GM21717 (cell line): ENCODE measurements around the gene PLEKHA5.
"Not testable (repeated sequence)": the region's sequence is repeated elsewhere in the genome, so short reads cannot be mapped to it uniquely, and the experiment has no call there.

Experiments used
- ATAC-seq: cut with Tn5 transposase; IDR thresholded peaks from one replicate; pipeline ENCODE4 v1.9.1; 2021; ENCODE audit warnings: mild to moderate bottlenecking, moderate library complexity; ENCODE audit not compliant: unreplicated experiment

Gene PLEKHA5, protein sequence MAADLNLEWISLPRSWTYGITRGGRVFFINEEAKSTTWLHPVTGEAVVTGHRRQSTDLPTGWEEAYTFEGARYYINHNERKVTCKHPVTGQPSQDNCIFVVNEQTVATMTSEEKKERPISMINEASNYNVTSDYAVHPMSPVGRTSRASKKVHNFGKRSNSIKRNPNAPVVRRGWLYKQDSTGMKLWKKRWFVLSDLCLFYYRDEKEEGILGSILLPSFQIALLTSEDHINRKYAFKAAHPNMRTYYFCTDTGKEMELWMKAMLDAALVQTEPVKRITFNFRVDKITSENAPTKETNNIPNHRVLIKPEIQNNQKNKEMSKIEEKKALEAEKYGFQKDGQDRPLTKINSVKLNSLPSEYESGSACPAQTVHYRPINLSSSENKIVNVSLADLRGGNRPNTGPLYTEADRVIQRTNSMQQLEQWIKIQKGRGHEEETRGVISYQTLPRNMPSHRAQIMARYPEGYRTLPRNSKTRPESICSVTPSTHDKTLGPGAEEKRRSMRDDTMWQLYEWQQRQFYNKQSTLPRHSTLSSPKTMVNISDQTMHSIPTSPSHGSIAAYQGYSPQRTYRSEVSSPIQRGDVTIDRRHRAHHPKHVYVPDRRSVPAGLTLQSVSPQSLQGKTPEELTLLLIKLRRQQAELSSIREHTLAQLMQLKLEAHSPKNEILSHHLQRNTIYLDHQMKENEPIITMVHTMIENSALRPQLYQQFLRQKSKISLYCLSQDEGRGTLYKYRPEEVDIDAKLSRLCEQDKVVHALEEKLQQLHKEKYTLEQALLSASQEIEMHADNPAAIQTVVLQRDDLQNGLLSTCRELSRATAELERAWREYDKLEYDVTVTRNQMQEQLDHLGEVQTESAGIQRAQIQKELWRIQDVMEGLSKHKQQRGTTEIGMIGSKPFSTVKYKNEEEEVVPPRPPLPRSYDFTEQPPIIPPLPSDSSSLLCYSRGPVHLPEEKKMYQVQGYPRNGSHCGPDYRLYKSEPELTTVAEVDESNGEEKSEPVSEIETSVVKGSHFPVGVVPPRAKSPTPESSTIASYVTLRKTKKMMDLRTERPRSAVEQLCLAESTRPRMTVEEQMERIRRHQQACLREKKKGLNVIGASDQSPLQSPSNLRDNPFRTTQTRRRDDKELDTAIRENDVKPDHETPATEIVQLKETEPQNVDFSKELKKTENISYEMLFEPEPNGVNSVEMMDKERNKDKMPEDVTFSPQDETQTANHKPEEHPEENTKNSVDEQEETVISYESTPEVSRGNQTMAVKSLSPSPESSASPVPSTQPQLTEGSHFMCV

DNA sequence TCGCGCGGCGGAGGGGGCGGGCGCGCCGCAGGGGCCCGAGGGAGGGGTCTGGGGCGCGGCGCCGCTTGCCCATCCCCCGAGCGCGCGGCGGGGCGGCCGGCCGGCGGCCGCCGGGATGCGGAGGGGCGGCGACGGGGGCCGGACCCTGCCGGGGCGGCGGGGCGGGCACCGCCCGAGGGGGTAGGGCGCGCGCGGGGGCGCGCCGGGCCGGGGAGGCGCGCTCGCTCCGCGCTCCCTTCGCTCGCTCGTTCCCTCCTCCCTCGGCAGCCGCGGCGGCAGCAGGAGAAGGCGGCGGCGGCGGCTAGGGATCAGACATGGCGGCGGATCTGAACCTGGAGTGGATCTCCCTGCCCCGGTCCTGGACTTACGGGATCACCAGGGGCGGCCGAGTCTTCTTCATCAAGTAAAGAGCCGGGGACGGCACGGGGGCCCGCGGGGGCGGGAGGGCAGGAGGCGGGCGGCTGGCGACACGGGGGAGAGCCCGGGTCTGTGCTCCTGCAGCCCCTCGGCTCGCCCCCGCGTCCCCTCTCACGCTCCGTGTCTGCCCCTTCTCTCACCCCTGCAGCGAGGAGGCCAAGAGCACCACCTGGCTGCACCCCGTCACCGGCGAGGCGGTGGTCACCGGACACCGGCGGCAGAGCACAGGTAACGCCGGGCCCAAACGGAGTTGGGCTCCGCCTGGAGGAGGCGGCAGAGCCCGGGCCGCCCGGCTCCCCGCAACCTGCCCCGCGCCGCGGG lies at the start of gene PLEKHA5:
Gene PLEKHA5, plus strand, starts transcription at position 248 of the 738 bp plus-strand sequence. Its CDS starts 67 bp downstream, at position 315.
- ATAC-seq = no peak

DNA sequence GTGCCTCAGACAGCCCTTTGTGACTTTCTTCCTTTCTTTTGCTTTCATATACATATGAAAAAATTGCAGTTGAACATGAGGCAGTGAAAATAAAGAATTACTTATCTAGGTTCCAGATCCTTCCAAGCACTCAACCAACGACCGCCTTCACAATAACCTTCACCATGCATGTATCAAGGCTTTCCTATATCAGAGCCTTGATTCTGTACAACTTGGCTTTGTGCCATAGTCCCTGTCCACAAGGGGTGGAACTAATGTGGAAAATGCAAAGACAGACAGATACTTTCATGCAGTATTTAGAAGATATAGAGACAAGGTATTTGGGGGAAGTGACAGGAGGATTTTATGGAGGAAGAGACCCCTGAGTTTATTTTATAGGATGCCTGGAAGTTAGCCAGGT lies 48.6 kb upstream of the PLEKHA5 start:
- ATAC-seq = no peak

DNA sequence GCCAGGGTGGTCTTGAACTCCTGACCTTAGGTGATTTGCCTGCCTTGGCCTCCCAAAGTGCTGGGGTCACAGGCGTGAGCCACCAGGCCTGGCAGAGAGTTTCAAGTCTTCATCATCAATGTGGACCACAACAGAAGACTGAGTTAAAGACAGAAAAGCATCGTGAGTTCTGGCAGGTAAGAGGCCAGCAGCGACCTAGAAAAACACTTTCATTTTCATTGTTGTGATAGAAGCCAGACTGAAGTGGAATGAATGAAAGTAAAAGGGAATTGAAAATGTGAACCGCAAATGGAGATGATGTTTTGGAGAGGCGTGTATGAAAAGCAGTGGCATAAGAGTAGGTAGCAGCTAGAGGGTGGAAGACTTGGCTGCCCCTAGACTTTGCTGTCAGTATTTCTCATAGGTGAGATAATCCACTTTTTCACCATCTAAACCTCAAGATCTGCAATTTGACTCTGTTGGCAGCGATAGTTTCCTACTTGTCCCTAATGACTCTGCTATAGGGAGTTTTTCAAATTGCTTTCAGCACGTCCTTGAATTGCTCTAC lies 47.1 kb upstream of the PLEKHA5 start:
- no peak for ATAC-seq

DNA sequence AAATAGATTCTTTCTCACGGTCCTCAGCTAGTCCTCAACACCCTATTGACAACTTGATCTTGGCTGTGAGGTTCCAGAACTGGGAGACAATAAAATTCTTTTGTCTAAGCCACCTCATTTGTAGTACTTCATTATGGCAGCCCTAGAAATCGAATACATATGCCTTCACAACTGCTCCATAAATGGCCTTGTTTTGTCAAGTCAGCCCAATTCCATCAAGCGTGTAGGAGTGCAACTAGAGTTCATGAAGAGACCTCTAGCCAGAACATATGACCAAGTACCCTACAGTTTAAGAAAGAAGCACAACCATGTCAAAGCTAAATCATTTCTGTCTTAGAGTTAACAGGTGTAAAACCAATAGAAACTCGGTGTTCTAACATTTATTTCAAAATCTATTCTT lies 45.0 kb upstream of the PLEKHA5 start:
- ATAC-seq = no peak

DNA sequence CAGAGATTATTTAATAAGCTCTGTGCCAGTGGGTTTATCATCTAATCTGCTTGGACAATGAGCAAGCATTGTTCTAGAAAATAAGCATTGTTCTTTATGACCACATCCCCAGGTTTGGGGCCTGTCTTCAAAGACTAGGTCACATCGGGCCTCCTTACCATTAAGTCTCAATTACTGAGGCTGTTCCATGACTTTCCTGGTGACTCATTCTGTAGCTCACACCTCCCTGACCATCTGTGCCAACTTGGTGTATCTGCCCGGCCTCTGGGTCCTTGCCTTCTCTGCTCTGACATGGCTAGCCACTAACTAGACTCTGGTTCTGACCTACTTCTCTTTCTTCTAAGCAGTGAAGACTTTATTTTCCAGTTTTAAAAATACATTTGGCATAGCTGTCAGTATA lies 44.4 kb upstream of the PLEKHA5 start:
- no peak for ATAC-seq

DNA sequence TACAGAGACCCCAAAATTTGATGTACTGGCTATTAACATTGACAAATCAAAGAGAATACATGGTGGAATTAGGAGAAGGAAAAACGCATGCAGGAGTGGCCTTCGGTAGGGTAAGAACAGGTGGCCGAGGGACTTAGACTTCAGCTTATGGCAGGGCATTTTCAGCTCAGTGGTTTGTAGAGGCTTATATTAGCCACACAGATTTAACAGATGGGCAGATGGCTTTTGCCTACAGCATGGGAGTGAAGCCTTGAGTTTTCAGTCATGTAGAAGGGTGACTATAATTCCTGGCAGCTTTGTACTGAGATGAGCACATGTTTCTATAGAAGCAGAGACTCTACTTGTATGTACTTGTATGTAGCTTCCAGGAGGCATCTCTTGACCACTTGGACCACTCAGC lies 40.9 kb upstream of the PLEKHA5 start:
- no peak for ATAC-seq

DNA sequence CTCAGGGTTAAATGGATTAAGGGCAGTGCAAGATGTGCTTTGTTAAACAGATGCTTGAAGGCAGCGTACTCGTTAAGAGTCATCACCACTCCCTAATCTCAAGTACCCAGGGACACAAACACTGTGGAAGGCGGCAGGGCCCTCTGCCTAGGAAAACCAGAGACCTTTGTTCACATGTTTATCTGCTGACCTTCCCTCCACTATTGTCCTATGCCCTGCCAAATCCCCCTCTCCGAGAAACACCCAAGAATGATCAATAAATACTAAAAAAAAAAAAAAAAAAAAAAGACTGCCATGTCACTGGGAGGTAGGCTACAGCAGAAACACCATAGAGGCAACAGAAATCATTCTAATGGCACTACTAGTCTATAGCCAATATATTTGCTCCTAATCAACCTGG lies 37.1 kb upstream of the PLEKHA5 start:
- ATAC-seq = not testable (repeated sequence)

DNA sequence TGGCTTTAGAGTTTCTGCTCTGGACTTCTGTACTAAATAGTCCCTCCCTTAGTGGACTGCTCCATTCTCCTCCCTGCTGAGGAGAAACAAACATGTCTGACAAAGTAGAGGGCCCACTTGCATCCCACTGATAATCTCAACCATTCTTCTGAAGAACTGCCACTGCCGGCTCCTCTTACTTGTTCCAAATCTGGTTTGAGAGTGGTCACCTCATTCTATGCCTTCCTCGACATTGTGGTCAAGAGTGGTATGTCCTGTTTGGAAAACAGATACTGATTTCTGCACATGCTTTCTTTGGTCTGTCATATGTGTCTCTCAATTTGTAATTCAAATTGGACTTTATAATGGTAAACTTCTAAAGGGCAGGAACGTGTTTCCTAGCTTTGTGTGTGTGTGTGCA lies 36.3 kb upstream of the PLEKHA5 start:
- ATAC-seq = no peak

DNA sequence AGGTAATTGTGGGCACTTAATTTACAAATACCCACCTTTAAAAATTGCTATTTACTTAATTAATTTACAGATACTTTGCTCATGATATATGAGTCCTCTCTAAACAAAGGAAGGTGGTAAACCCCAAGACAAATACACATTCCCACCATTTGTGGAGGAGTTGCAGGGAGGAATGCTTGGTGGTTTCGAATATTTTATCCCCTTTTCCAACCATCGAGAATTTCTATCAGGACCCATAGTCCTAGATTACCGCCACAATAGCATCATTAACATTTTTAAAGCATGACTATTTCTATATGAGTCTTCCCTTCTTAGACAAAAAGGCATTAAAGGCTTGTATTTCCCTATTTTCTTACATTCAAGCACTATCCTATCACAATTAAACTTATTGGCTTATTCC lies 34.2 kb upstream of the PLEKHA5 start:
- no peak for ATAC-seq

DNA sequence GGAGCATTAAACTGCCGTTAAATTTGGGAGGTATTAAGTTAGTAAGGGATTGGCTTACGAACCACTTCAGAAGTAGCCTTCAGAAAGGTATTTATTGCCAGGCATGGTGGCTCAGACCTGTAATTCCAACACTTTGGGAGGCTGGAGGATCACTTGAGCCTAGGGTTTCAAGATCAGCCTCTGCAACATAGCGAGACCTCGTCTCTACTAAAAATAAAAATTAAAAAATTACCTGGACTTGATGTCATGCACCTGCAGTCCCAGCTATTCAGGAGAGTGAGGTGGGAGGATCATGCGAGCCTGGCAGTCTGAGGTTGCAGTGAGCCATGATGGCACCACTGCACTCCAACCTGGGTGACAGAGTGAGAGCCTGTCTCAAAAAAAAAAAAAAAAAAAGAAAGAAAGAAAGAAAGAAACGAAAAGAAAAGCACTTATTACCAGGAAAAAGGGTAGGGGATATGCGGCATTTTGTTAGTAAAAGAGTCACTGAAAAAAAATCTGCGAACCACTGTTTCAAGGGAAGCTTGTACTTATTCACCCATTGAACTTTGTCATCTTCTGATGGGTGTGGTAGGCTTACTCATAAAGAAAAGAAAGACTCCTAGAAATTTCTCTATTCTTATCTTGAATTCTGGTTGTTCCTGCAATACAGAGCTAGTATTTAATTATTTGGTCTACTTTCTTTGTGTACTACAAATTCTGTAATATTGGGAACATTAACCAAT lies 33.6 kb upstream of the PLEKHA5 start:
- no peak for ATAC-seq

DNA sequence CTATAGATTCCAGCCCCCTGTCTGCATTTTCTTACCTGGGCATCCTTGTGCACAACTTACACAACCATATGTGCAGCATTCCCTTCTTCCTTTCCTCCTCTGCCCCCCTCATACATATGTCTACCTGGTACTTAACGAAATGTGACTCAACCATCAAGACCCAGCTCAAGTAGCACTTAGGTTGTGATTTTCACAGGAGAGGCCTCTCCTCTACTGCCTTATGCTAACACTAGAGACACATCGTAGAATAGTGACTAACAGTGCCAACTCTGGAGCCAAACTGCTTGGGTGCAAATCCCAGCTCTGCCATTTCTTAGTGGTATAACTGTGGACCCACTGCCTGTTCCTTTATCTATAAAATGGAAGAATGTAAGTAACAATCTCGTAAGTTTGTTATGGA lies 24.1 kb upstream of the PLEKHA5 start:
- ATAC-seq = no peak

DNA sequence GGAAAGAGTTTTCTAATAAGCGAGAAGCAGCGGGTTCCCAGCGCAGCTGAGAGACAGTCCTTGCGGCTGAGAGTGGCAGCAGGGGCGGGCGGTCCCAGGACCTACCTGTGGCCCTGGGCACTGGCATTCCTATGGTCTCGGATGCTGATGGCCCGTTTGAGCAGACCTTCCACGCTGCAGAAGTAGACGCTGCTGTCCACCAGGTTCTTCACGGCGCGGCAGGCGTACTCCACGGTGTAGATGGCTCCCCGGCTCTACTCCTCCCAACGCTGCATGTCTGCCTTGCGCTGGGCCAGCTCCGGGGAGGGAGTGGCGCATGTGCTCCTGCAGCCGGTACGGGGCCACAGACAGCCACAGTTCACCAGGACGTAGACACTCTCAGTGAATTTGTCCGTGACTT lies 21.8 kb upstream of the PLEKHA5 start:
- no peak for ATAC-seq

DNA sequence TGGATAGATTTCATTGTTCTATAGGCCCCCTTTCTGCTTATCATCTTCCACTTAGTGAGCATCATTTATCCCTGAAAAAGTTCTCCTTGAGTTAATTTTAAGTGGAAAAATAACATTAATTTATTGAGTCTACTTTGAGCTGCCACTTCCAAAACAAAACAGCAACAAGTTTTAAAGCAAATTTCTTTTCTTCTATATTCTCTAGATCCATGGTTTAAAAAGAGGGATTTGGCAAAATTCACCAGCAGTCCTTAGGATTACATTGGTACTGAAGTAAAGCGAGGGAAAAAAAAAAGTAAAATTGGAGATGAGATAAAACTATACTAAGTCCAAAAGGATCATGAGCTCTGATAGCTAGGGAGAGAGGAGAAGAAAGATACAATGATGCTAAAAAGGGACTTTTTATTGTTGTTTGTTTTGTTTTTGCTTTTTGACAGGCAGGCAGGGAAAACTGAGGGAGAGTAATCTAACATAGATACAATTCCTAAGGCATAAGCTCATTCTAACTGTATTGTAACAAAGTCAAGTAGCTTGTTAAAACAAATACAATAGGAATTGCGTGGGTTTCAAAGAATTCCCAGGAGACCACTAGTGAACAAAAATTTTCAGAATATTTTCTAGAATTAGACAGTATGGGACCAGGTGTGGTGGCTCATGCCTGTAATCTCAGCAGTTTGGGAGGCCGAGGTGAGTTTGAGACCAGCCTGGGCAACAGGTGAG lies 19.2 kb upstream of the PLEKHA5 start:
- ATAC-seq = no peak

DNA sequence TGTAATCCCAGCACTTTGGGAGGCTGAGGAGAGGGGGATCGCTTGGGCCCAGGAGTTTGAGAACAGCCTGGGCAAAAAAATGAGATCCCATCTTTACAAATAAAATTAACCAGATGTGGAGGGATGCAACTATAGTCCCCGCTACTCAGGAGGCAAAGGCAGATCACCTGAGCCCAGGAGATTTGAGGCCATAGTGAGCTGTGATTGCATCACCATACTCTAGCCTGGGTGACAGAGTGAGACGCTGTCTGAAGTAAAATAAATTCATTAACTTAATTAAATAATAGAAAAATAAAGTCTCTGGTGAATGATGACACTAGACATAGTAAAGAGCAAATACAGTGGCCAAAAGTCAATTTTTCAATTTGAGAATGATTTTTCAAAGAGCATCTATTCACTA lies 16.1 kb upstream of the PLEKHA5 start:
- ATAC-seq = no peak

DNA sequence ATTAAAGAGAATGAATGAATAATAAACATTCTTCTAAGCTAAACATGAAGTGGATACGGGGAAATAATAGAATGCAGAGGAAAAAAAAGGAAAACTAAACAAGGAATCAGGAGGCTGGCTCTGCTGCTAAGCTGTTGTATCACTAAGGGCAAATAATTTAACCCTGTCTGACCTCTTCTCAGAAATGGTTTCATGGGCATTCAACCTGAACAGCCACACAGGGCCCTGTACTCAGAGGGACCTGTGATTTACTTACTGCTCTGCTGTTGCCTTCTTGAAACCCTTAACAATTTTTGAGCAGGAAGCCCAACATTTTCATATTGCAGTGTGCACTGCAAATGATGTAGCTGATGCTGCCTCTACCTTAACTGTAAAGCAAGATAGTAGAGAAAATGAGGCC lies 14.2 kb upstream of the PLEKHA5 start:
- no peak for ATAC-seq

DNA sequence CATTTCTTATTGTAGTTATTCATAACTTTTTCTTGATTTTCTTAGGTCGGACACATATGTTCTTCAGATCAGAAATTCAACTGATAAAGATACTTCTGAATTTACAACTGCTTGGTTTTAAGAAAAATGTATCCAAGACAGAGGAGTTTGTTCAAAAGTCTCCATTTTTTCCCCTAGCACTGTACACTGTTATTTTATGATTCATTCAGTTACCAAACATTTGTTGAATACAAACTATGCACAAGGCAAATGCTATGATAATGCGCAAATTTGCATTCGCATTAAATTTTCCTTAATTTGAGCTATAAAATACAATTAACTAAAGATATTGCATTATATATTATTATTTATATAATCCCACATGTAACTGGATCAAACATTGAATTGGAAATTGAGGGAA lies 10.1 kb upstream of the PLEKHA5 start:
- no peak for ATAC-seq

DNA sequence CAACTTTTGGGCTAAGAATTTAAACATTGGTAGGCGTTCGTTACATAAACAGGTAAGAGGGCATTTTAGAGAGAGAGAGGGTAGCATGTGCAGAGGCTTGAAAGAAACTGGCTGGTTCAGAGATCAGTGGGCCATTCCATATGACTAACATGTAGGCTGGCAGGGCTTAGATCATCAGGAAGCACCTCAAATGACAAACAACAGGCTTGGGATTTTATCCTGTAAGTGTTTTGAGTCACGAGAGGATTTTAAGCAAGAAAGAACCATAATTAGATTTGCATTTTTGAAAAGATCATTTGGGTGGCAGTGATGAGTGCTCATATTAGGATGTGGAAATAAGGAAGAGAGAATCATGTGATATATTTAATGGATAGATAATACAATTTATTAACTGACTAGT lies 8.7 kb upstream of the PLEKHA5 start:
- ATAC-seq = no peak

DNA sequence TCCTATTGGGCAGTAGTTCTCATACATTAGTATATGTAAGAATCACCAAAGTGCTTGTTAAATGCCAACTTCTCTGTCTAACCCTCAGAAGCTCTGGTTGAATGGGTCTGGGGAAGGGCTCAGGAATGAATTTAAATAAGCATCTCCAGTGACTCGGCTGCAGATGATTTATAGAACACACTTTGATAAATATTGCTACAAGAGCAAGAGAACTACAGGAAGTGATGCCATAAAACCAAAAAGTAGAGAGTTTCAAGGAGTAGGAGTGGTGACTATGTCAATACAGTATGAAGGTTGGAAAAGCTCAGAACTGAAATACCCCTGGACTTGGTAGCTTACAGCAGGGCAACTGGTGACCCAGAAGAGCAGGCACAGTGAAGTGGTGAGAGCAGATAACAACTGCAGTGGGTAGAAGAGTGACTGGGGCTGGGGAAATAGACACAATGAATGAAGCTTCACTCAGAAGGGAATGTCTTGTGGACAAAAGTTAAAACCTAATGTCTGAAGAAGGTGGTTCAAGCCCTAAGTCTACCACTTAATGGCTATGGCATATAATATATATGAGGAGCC lies 8.0 kb upstream of the PLEKHA5 start:
- no peak for ATAC-seq

DNA sequence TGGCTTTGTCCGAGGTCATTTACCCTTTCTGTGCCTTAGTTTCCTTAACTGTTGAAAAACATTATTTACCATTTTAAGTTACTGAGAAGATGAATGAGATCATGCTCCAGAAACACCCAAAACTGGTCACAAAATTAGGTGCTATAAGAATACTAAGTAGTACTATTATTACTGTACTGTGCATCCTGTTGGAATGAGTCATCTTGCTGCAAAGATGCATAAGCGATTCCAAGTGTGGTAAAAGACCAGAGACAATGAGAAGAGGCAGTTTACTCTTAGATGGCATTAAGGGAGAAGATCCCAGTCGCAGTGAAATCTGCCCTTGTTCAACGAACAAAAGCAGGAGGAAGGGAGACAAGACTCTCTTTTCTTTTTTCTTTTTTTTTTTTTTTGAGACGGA lies 4.2 kb upstream of the PLEKHA5 start:
- no peak for ATAC-seq
